HUDEP-2 (cell line): Measurements from ENCODE around the gene TGFBR3L.
A peak's percentile ranks its signal among the peaks of the same experiment; 100 is the strongest.
"Not testable (repeated sequence)": the region's sequence is repeated elsewhere in the genome, so short reads cannot be mapped to it uniquely, and the experiment has no call there.

ENCODE experiments used
- DNase-seq, 76 experiments: peaks; one replicate each; lab custom pipeline; 2025; ENCODE audit not compliant: unreplicated experiment in 76 of 76; lab: John Stamatoyannopoulos, UW

The TGFBR3L gene

GRCh38 chr19:7944177-7944761 is 29.6 kb downstream of the TGFBR3L start:
- DNase-seq: peak in 73 of 76 experiments; percentile 36 to 91 (median 80)

- peak in 13 of 76 experiments; percentile 12 to 63 (median 33) for DNase-seq
Measured at GRCh38 chr19:7947939-7948338, 33.3 kb downstream of the TGFBR3L start.

- DNase-seq: no peak
Measured at GRCh38 chr19:7953060-7953459, 38.4 kb downstream of the TGFBR3L start.

- DNase-seq: no peak
Measured at GRCh38 chr19:7953576-7953975, 38.9 kb downstream of the TGFBR3L start.

GRCh38 chr19:7955696-7956095 is 41.1 kb downstream of the TGFBR3L start:
- no peak for DNase-seq

GRCh38 chr19:7959211-7959610 is 44.6 kb downstream of the TGFBR3L start:
- peak in 2 of 76 experiments; percentile 26 to 37 for DNase-seq

GRCh38 chr19:7961082-7961481 is 46.5 kb downstream of the TGFBR3L start:
- DNase-seq: not testable (repeated sequence)

GRCh38 chr19:7961920-7962626 is 47.4 kb downstream of the TGFBR3L start:
- DNase-seq: no peak

GRCh38 chr19:7962644-7963268 is 48.1 kb downstream of the TGFBR3L start:
- DNase-seq: no peak

GRCh38 chr19:7963566-7963965 is 48.9 kb downstream of the TGFBR3L start:
- no peak for DNase-seq

- no peak for DNase-seq
Measured at GRCh38 chr19:7965259-7965841, 50.7 kb downstream of the TGFBR3L start.

- no peak for DNase-seq
Measured at GRCh38 chr19:7965921-7966665, 51.5 kb downstream of the TGFBR3L start.

- DNase-seq: no peak
Measured at GRCh38 chr19:7968008-7968795, 53.6 kb downstream of the TGFBR3L start.
